Measurements from ENCODE around the gene DOCK9. TPM values are rescaled to one million over a fixed set of nuclear protein-coding genes. Genes with fewer than 3 reads are reported as not detected.
A peak's percentile ranks its signal among the peaks of the same experiment; 100 is the strongest.

The DOCK9 gene
- total and polyA plus RNA-seq, 2 donors (not counting 3 experiments of a cell fraction or from before 2014, with no cell fraction given), result 147 to 323 TPM

- Histone ChIP-seq H3K9me1 (replicated peaks; ENCODE audit: control insufficient read depth, extremely low read depth, insufficient read depth, low read length) (no peaks in the 10 kb centered on the region), H3K9ac (replicated peaks; ENCODE audit: extremely low read depth, insufficient read depth, low read length) (no peak overlapping the region), H3K9me3 (replicated peaks; ENCODE audit: control insufficient read depth, insufficient read depth, low read length) (no peaks in the 10 kb centered on the region), H3K4me2 (ENCODE audit: insufficient read depth, low read length) (no peak overlapping the region), H3K27me3 (ENCODE audit: control insufficient read depth in 2 of 2, insufficient read depth in 2 of 2, low read length in 2 of 2) (no peaks in the 10 kb centered on the region), H3K79me2 (ENCODE audit: control insufficient read depth, insufficient read depth, low read length) (no peaks in the 10 kb centered on the region), H3K4me1 (ENCODE audit: control insufficient read depth, extremely low read depth, insufficient read depth, low read length) (peaks cover 61% of the 10 kb centered on the region), H2AFZ (ENCODE audit: low read depth, low read length) (no peak overlapping the region), H3K27ac (ENCODE audit: insufficient read depth, low read depth, low read length) (peak overlapping the region; percentile 10), H4K20me1 (replicated peaks; ENCODE audit: control insufficient read depth, extremely low read depth, insufficient read depth, low read length) (no peaks in the 10 kb centered on the region), H3K4me3 (replicated peaks in 1 of 3; ENCODE audit: insufficient read depth in 1 of 3, low read depth in 1 of 3, low read length in 3 of 3) (no peak overlapping the region), H3K36me3 (ENCODE audit: control insufficient read depth in 2 of 2, extremely low read depth in 1 of 2, insufficient read depth in 2 of 2, low read length in 2 of 2) (peaks cover 12 to 14% of the 10 kb centered on the region in 2 experiments)
- CTCF ChIA-PET, result interaction anchor here (0.9 to 2.2 kb wide), 6 partner anchors 13 to 141 kb away, joined by 3 to 8 read pairs (median 6); no protein-coding TSS in a partner anchor
- POLR2A ChIA-PET, result no interaction called here
- TF ChIP-seq POLR2A (IDR thresholded peaks at IDR 0.05; ENCODE audit: low read depth, low read length), result no peak
- TF ChIP-seq FOS (IDR thresholded peaks at IDR 0.05; ENCODE audit: borderline replicate concordance, insufficient read depth, low read length), result no peak
- no peak for TF ChIP-seq EZH2 (IDR thresholded peaks at IDR 0.05; ENCODE audit: borderline replicate concordance, low read depth, low read length, severe bottlenecking)
- TF ChIP-seq MYC (IDR thresholded peaks at IDR 0.05; ENCODE audit: low read depth, low read length), result no peak
- no peak for TF ChIP-seq POLR2AphosphoS5 (IDR thresholded peaks at IDR 0.05; ENCODE audit: insufficient read depth, low read depth, low read length)
- no peak for TF ChIP-seq CTCF (IDR thresholded peaks at IDR 0.05; ENCODE audit: extremely low read depth in 1 of 2, insufficient read depth in 1 of 2, low read depth in 1 of 2, low read length in 2 of 2)
- TF ChIP-seq MAX (IDR thresholded peaks at IDR 0.05; ENCODE audit: insufficient read depth, insufficient read length), result no peak
- no peak for TF ChIP-seq GATA2 (IDR thresholded peaks at IDR 0.05; ENCODE audit: insufficient read depth, insufficient read length, low read depth, low read length)
- TF ChIP-seq JUN (IDR thresholded peaks at IDR 0.05; ENCODE audit: borderline replicate concordance, insufficient read depth, insufficient read length, low read depth), result no peak
- dilution Hi-C loops (cut with MboI; ENCODE audit: extremely low pct_ligation_motif_present, low sequenced_read_pairs) (no loop called here), intact Hi-C loops (cut with micrococcal nuclease) (loop anchor here (2.0 to 5.0 kb wide), 3 partner anchors 18 to 139 kb away; partner anchors contain the start of gene DOCK9)
- no TSS peak for BruUV-seq (replicated peaks)
- FAIRE-seq (no peak), DNase-seq (ENCODE audit: low read depth, low spot score) (peak; percentile 40)
Observed at GRCh38 chr13:98892821-98893220, 85.0 kb downstream of the DOCK9 start.

Measured in endothelial cell of umbilical vein (primary cell).